ENCODE data around the gene BCO2.

Gene BCO2

GRCh38 chr11:112241486-112241885, 66.2 kb downstream of the BCO2 start:
- DNase-seq (ENCODE audit: insufficient read length, low spot score) (no peak), FAIRE-seq (peak; percentile 66)

- no peak for DNase-seq (ENCODE audit: insufficient read length, low spot score)
- FAIRE-seq = peak; percentile 76
These were observed 71.9 kb downstream of the BCO2 start for GRCh38 chr11:112247201-112247600.

GRCh38 chr11:112248201-112248600, 72.9 kb downstream of the BCO2 start:
- FAIRE-seq = no peak
- no peak for DNase-seq (ENCODE audit: insufficient read length, low spot score)

- FAIRE-seq (peak; percentile 81), DNase-seq (ENCODE audit: insufficient read length, low spot score) (no peak)
These were observed 74.7 kb downstream of the BCO2 start for GRCh38 chr11:112249871-112250610.

GRCh38 chr11:112253605-112254242, 78.4 kb downstream of the BCO2 start:
- DNase-seq (ENCODE audit: insufficient read length, low spot score) (no peak), FAIRE-seq (no peak)

GRCh38 chr11:112255067-112255720, 79.9 kb downstream of the BCO2 start:
- peak; percentile 77 for DNase-seq (ENCODE audit: insufficient read length, low spot score)
- FAIRE-seq = no peak

GRCh38 chr11:112260490-112260889, 85.2 kb downstream of the BCO2 start, which contains the start of gene PLET1:
Gene PLET1 (minus strand): TSS chr11:112260860. CDS start chr11:112260589, 271 bp downstream.
- DNase-seq (ENCODE audit: insufficient read length, low spot score) = no peak
- FAIRE-seq = peak; percentile 93

- FAIRE-seq = peak; percentile 94
- DNase-seq (ENCODE audit: insufficient read length, low spot score) = no peak
These were observed 90.5 kb downstream of the BCO2 start for GRCh38 chr11:112265659-112266409.

- FAIRE-seq = no peak
These were observed 91.1 kb downstream of the BCO2 start for GRCh38 chr11:112266410-112266778.

GRCh38 chr11:112267188-112267591, 91.9 kb downstream of the BCO2 start:
- FAIRE-seq (peak; percentile 76), DNase-seq (ENCODE audit: insufficient read length, low spot score) (no peak)

More at GRCh38 chr11:112266410-112266778, 91.1 kb downstream of the BCO2 start:
- DNase-seq (ENCODE audit: insufficient read length, low spot score) = no peak

- DNase-seq (ENCODE audit: insufficient read length, low spot score) (no peak), FAIRE-seq (no peak)
These were observed 93.1 kb downstream of the BCO2 start for GRCh38 chr11:112268406-112268805.

Data from HTR-8/SVneo (cell line).